GM18511 (cell line): ENCODE results near the gene KMT2B.
A peak's percentile ranks its signal among the peaks of the same experiment; 100 is the strongest.
"Not testable (repeated sequence)": the region's sequence is repeated elsewhere in the genome, so short reads cannot be mapped to it uniquely, and the experiment has no call there.

Experiments
- ATAC-seq: cut with Tn5 transposase; IDR thresholded peaks from one replicate; pipeline ENCODE4 v1.9.1; 2021; ENCODE audit warnings: mild to moderate bottlenecking, moderate library complexity; ENCODE audit not compliant: unreplicated experiment

KMT2B gene

GRCh38 chr19:35712567-35713505 is 5.0 kb upstream of the KMT2B start:
- no peak for ATAC-seq

GRCh38 chr19:35713506-35713850 is 4.3 kb upstream of the KMT2B start:
- ATAC-seq: no peak

DNA sequence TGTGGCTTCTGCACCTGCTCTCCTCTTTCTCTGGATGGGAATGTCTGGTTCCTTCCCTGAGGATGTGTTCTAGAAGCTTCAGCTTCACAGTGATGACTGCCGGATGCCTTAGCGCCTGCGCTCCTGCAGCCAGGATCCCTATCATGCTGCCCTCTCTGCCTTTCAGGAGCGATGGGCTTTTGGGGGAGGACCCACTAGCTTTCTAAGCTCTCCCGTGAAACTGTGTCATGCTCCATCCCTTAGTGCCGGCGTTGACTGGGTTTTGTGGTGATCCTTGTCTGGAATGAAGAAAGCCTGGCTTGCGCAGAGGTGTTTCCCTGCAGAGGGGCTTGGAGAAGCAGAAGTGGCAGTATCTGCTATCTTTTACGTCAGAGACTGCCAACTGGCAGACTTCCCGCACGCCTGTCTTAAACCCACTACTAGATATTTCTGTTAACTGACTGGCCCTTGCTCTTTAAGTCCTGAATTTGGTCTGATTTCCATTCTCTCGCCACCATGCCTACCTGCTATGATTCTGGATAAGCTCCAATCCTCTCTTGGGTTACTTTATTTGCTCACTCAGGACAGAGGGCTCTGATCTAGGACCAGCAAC is 3.8 kb upstream of the KMT2B start:
- no peak for ATAC-seq

DNA sequence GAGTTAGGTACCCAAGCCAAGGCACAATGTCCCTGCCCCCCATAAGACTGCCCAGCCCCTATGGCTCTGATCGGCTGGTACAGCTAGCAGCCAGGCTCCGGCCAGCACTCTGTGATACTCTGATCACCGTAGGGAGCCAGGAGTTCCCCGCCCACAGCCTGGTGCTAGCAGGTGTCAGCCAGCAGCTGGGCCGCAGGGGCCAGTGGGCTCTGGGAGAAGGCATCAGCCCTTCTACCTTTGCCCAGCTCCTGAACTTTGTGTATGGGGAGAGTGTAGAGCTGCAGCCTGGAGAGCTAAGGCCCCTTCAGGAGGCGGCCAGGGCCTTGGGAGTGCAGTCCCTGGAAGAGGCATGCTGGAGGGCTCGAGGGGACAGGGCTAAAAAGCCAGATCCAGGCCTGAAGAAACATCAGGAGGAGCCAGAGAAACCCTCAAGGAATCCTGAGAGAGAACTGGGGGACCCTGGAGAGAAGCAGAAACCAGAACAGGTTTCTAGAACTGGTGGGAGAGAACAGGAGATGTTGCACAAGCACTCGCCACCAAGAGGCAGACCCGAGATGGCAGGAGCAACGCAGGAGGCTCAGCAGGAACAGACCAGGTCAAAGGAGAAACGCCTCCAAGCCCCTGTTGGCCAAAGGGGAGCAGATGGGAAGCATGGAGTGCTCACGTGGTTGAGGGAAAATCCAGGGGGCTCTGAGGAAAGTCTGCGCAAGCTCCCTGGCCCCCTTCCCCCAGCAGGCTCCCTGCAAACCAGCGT is 3.0 kb upstream of the KMT2B start:
- no peak for ATAC-seq

DNA sequence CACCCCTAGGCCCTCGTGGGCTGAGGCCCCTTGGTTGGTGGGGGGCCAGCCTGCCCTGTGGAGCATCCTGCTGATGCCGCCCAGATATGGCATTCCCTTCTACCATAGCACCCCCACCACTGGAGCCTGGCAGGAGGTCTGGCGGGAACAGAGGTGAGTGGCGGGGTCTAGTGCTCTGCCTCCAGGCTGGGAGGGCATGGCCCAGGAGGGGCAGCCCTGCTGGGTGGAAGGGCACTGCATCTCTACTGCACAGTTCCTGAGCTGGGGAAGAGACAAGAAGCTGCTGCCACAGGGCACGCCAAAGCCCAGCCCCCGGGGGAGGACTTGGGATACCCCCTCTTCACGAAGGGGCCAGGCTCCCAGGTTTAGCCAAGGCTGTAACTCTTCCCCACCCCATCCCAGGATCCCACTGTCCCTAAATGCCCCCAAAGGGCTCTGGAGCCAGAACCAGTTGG is 2.4 kb upstream of the KMT2B start:
- no peak for ATAC-seq

- ATAC-seq: peak; percentile 0
These were observed 1.6 kb upstream of the KMT2B start for GRCh38 chr19:35715981-35716800.

DNA sequence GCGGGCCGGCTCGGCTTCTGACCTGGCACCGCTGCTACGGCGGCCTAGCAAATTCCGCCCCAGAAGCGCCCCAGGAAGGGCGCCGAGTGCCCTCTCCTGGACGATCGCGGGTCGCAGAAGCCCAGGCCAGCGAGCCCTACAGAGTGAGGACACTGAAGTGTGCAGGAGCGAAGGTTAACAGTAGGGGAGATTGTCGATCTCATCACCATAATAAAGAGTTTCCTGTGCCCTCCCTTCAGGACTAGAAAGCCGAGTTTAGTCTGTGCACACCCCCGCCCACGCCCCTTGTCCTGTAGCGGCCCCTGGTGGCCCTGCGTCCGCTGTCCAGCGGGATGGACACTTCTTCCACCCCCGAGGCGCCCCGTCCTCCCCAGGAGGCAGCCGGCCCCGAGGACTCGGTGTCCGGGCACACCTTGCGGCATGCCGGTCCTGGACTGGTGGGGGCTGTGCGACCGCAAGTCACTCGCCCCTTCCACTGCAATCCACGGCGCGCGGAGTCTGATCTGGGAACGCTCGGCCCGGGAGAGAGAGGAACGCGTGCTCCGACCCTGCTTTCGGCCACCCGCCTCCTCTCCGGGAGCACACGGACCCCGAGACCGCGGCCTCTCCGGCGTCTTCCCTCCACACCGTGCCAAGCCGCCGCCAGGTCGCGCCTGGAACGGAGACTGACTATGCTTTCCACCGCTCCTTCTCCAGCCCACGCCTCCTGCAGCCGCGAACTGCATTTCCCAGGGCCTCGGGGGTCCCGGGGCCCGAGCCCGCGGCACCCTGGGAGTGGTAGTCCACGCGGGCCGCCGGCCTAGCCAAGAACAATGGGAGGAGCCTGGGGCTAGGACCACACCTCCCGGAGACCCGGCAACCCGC is 770 bp upstream of the KMT2B start:
- peak; percentile 67 for ATAC-seq

DNA sequence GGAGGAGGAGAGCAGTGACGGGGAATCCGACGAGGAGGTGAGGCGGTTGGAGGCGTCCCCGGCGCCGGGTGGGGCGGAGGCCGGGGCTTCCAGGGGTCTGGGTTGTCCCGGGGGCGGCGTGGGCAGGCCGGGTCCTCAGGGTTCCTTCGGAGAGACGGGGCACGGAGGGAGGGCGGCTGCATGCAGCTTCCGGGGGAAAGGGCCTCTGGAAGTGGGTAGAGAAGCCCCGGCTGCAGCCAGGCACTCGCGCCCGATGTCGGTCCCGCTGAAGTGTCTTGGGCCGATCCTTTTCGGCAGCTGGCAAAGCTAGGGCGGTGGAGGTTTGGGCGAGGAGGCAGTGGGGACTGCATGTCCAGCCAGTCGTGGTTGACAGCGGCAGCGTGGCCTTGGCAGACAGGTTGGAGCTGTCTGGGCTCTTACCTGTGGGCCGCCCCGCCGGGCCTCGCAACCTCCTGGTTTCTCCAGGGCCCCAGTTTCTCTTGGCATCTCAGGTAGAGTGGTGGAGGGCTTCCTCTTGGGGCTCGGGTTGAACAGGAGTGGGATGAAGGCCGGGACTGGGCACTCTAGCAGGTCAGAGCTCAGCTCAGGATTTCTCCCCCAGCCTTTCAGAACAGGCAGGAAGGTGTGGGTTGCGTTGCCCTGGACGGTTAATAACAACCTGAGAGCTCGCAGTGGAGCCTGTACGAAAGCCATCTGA is 690 bp downstream of the KMT2B start:
- ATAC-seq: no peak

GRCh38 chr19:35719402-35720162 is 1.8 kb downstream of the KMT2B start:
- ATAC-seq: no peak

DNA sequence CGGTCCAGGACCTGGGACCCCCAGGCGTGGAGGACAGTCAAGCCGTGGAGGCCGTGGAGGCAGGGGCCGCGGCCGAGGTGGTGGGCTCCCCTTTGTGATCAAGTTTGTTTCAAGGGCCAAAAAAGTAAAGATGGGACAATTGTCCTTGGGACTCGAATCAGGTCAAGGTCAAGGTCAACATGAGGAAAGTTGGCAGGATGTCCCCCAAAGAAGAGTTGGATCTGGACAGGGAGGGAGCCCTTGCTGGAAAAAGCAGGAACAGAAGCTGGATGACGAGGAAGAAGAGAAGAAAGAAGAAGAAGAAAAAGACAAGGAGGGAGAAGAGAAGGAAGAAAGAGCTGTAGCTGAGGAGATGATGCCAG is 2.3 kb downstream of the KMT2B start:
- ATAC-seq: no peak

DNA sequence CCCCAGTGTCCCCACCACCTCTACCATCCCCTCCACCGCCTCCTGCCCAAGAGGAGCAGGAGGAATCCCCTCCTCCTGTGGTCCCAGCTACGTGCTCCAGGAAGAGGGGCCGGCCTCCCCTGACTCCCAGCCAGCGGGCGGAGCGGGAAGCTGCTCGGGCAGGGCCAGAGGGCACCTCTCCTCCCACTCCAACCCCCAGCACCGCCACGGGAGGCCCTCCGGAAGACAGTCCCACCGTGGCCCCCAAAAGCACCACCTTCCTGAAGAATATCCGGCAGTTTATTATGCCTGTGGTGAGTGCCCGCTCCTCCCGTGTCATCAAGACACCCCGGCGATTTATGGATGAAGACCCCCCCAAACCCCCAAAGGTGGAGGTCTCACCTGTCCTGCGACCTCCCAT is 2.8 kb downstream of the KMT2B start:
- no peak for ATAC-seq

DNA sequence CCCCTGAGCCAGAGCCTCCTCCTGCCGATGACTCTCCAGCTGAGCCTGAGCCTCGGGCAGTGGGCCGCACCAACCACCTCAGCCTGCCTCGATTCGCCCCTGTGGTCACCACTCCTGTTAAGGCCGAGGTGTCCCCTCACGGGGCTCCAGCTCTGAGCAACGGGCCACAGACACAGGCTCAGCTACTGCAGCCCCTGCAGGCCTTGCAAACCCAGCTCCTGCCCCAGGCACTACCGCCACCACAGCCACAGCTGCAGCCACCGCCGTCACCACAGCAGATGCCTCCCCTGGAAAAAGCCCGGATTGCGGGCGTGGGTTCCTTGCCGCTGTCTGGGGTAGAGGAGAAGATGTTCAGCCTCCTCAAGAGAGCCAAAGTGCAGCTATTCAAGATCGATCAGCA is 3.6 kb downstream of the KMT2B start:
- ATAC-seq: no peak

GRCh38 chr19:35722461-35722860 is 4.7 kb downstream of the KMT2B start:
- ATAC-seq: no peak

GRCh38 chr19:35722897-35723296 is 5.1 kb downstream of the KMT2B start:
- no peak for ATAC-seq

DNA sequence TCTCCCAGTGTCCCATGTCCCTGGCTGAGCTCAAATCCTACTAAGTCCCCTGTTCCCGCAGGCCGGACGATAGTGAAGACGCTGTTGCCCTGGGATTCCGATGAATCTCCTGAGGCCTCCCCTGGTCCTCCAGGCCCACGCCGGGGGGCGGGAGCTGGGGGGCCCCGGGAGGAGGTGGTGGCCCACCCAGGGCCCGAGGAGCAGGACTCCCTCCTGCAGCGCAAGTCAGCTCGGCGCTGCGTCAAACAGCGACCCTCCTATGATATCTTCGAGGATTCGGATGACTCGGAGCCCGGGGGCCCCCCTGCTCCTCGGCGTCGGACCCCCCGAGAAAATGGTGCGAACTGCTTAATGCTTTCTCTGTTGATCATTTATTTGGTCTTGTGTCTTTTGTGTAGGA is 5.9 kb downstream of the KMT2B start:
- ATAC-seq: no peak

- not testable (repeated sequence) for ATAC-seq
These were observed 6.3 kb downstream of the KMT2B start for GRCh38 chr19:35724132-35724531.

- ATAC-seq: no peak
These were observed 6.8 kb downstream of the KMT2B start for GRCh38 chr19:35724560-35724959.

DNA sequence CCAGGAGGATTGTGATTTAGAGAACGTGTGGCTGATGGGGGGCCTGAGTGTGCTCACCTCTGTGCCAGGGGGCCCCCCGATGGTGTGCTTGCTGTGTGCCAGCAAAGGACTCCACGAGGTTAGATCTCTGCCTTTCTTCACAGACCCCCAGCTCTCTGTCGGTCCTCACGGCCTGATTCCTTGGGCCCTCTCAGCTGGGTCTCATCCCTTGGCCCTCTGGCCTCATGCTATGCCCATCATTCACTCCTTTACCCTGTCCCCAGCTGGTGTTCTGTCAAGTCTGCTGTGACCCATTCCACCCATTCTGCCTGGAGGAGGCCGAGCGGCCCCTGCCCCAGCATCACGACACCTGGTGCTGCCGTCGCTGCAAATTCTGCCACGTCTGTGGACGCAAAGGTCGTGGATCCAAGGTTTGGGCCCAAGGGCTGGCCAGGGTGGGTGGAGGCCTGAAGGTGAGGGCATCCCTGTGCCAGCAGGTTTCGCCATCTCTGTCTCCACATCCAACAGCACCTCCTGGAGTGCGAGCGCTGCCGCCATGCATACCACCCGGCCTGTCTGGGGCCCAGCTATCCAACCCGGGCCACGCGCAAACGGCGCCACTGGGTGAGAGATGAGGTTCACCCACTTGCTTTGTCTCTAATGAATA is 7.5 kb downstream of the KMT2B start:
- no peak for ATAC-seq
